KOPT-K1 (cell line): ENCODE measurements around the gene LRFN3.
"Not testable (repeated sequence)": the region's sequence is repeated elsewhere in the genome, so short reads cannot be mapped to it uniquely, and the experiment has no call there.

Experiments used
- H3K27ac ChIP-seq: fragments of 200-600 bp; sonication (generic); 2 replicates; pipeline ENCODE4 v1.5.1; 2016; ENCODE audit warnings: antibody characterized with exemption, mild to moderate bottlenecking, low read depth, low read length; ENCODE audit not compliant: poor library complexity, severe bottlenecking
- H3K36me3 ChIP-seq: fragments of 200-600 bp; sonication (generic); 2 replicates; pipeline ENCODE4 v1.5.1; 2017; ENCODE audit warnings: antibody characterized with exemption, mild to moderate bottlenecking, low read length, moderate library complexity; ENCODE audit not compliant: insufficient read depth
- H3K9me3 ChIP-seq: fragments of 200-600 bp; sonication (generic); 2 replicates; pipeline ENCODE4 v1.5.1; 2017; ENCODE audit warnings: antibody characterized with exemption, low read length, mild to moderate bottlenecking; ENCODE audit not compliant: insufficient read depth, poor library complexity, severe bottlenecking

The LRFN3 gene

GRCh38 chr19:35940839-35941238 is 4.7 kb downstream of the LRFN3 start:
- no peaks in the 10 kb centered on the region for H3K36me3 ChIP-seq
- no peak overlapping the region for H3K27ac ChIP-seq
- H3K9me3 ChIP-seq: no peaks in the 10 kb centered on the region

- Histone ChIP-seq H3K27ac (no peak overlapping the region), H3K36me3 (no peaks in the 10 kb centered on the region), H3K9me3 (no peaks in the 10 kb centered on the region)
Measured at GRCh38 chr19:35942235-35942634, 6.1 kb downstream of the LRFN3 start.

GRCh38 chr19:35943321-35944301 is 7.4 kb downstream of the LRFN3 start:
- Histone ChIP-seq H3K27ac (no peak overlapping the region), H3K36me3 (no peaks in the 10 kb centered on the region)

GRCh38 chr19:35944556-35944955 is 8.4 kb downstream of the LRFN3 start:
- Histone ChIP-seq H3K27ac (no peak overlapping the region), H3K9me3 (no peaks in the 10 kb centered on the region), H3K36me3 (no peaks in the 10 kb centered on the region)

More at GRCh38 chr19:35943321-35944301, 7.4 kb downstream of the LRFN3 start:
- no peaks in the 10 kb centered on the region for H3K9me3 ChIP-seq

- Histone ChIP-seq H3K27ac (no peak overlapping the region), H3K9me3 (no peaks in the 10 kb centered on the region), H3K36me3 (no peaks in the 10 kb centered on the region)
Measured at GRCh38 chr19:35945121-35945790, 9.1 kb downstream of the LRFN3 start.

- no peaks in the 10 kb centered on the region for H3K36me3 ChIP-seq
- no peaks in the 10 kb centered on the region for H3K9me3 ChIP-seq
- no peak overlapping the region for H3K27ac ChIP-seq
Measured at GRCh38 chr19:35946203-35946602, 10.0 kb downstream of the LRFN3 start.

- no peak overlapping the region for H3K27ac ChIP-seq
- H3K36me3 ChIP-seq: no peaks in the 10 kb centered on the region
- H3K9me3 ChIP-seq: no peaks in the 10 kb centered on the region
Measured at GRCh38 chr19:35949131-35949530, 13.0 kb downstream of the LRFN3 start.

- no peaks in the 10 kb centered on the region for H3K36me3 ChIP-seq
- peaks cover 6% of the 10 kb centered on the region for H3K9me3 ChIP-seq
- H3K27ac ChIP-seq: no peak overlapping the region
Measured at GRCh38 chr19:35955881-35956634, 19.9 kb downstream of the LRFN3 start.

- H3K36me3 ChIP-seq, H3K9me3 ChIP-seq, H3K27ac ChIP-seq: not testable (repeated sequence)
Measured at GRCh38 chr19:35957411-35957810, 21.2 kb downstream of the LRFN3 start.

GRCh38 chr19:35958660-35959039 is 22.5 kb downstream of the LRFN3 start:
- Histone ChIP-seq H3K9me3 (peaks cover 6% of the 10 kb centered on the region), H3K27ac (no peak overlapping the region), H3K36me3 (no peaks in the 10 kb centered on the region)

- Histone ChIP-seq H3K27ac (no peak overlapping the region), H3K9me3 (peaks cover 6% of the 10 kb centered on the region)
Measured at GRCh38 chr19:35959040-35959967, 23.1 kb downstream of the LRFN3 start.

GRCh38 chr19:35959968-35960320 is 23.8 kb downstream of the LRFN3 start:
- peaks cover 6% of the 10 kb centered on the region for H3K9me3 ChIP-seq
- no peaks in the 10 kb centered on the region for H3K36me3 ChIP-seq
- no peak overlapping the region for H3K27ac ChIP-seq

More at GRCh38 chr19:35959040-35959967, 23.1 kb downstream of the LRFN3 start:
- no peaks in the 10 kb centered on the region for H3K36me3 ChIP-seq

GRCh38 chr19:35960432-35960972 is 24.3 kb downstream of the LRFN3 start:
- Histone ChIP-seq H3K9me3 (peaks cover 6% of the 10 kb centered on the region), H3K27ac (no peak overlapping the region), H3K36me3 (no peaks in the 10 kb centered on the region)

- H3K36me3 ChIP-seq: no peaks in the 10 kb centered on the region
- H3K27ac ChIP-seq: no peak overlapping the region
- H3K9me3 ChIP-seq: no peaks in the 10 kb centered on the region
Measured at GRCh38 chr19:35963514-35963913, 27.3 kb downstream of the LRFN3 start.
